LNCaP clone FGC (cell line): Measurements from ENCODE around the gene AKR1C2.
A peak's percentile ranks its signal among the peaks of the same experiment; 100 is the strongest.
"Not testable (repeated sequence)": the region's sequence is repeated elsewhere in the genome, so short reads cannot be mapped to it uniquely, and the experiment has no call there.

Experiments
- DNase-seq: peaks from one replicate; pipeline ENCODE4 v3.0.0-alpha.2; 2011; ENCODE audit warnings: low read depth
- H3K4me3 ChIP-seq: 2 replicates; pipeline ENCODE4 v1.5.1; 2011; ENCODE audit warnings: mild to moderate bottlenecking, low read depth, low read length, control low read depth
- TF ChIP-seq, protein P1 (sequence below): IDR thresholded peaks from 2 replicates; pipeline ENCODE4 v1.5.1; 2012; ENCODE audit warnings: mild to moderate bottlenecking; ENCODE audit not compliant: control insufficient read depth, insufficient read depth; ENCODE audit errors: extremely low read depth

The AKR1C2 gene

GRCh38 chr10:5003127-5004029 is at the start of gene AKR1C2:
TSS of gene AKR1C2 (minus strand) at chr10:5003857. CDS start at chr10:5003835, 22 bp downstream.
- not testable (repeated sequence) for H3K4me3 ChIP-seq, DNase-seq

DNA sequence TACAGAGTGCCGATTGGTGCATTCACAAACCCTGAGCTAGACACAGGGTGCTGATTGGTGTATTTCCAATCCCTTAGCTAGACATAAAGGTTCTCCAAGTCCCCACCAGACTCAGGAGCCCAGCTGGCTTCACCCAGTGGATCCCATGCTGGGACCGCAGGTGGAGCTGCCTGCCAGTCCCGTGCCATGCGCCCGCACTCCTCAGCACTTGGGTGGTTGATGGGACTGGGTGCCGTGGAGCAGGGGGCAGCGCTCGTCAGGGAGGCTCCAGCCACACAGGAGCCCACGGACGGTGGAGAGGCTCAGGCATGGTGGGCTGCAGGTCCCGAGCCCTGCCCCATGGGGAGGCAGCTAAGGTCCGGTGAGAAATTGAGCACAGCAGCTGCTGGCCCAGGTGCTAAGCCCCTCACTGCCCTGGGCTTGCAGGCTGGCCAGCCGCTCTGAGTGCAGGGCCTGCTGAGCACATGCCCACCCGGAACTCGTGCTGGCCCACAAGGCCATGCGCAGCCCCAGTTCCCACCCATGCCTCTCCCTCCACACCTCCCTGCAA is 49.4 kb upstream of the AKR1C2 start:
- not testable (repeated sequence) for H3K4me3 ChIP-seq, DNase-seq

GRCh38 chr10:5047912-5048628 is 44.4 kb upstream of the AKR1C2 start:
- no peak for DNase-seq
- TF ChIP-seq, protein P1, sequence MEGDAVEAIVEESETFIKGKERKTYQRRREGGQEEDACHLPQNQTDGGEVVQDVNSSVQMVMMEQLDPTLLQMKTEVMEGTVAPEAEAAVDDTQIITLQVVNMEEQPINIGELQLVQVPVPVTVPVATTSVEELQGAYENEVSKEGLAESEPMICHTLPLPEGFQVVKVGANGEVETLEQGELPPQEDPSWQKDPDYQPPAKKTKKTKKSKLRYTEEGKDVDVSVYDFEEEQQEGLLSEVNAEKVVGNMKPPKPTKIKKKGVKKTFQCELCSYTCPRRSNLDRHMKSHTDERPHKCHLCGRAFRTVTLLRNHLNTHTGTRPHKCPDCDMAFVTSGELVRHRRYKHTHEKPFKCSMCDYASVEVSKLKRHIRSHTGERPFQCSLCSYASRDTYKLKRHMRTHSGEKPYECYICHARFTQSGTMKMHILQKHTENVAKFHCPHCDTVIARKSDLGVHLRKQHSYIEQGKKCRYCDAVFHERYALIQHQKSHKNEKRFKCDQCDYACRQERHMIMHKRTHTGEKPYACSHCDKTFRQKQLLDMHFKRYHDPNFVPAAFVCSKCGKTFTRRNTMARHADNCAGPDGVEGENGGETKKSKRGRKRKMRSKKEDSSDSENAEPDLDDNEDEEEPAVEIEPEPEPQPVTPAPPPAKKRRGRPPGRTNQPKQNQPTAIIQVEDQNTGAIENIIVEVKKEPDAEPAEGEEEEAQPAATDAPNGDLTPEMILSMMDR = no peak
- no peak overlapping the region for H3K4me3 ChIP-seq

- H3K4me3 ChIP-seq, DNase-seq: not testable (repeated sequence)
Measured at GRCh38 chr10:5047055-5047454, 43.4 kb upstream of the AKR1C2 start.

- no peak overlapping the region for H3K4me3 ChIP-seq
- DNase-seq = no peak
- TF ChIP-seq, protein P1 = no peak
Measured at GRCh38 chr10:5046410-5046809, 42.8 kb upstream of the AKR1C2 start.

GRCh38 chr10:5045095-5045494 is 41.4 kb upstream of the AKR1C2 start:
- no peak for DNase-seq
- TF ChIP-seq, protein P1 = no peak

GRCh38 chr10:5043716-5044115 is 40.1 kb upstream of the AKR1C2 start:
- TF ChIP-seq, protein P1 = no peak
- DNase-seq = peak; percentile 84
- H3K4me3 ChIP-seq = no peak overlapping the region

More at GRCh38 chr10:5045095-5045494, 41.4 kb upstream of the AKR1C2 start:
- no peak overlapping the region for H3K4me3 ChIP-seq

- TF ChIP-seq, protein P1 = no peak
- DNase-seq = no peak
Measured at GRCh38 chr10:5042922-5043321, 39.3 kb upstream of the AKR1C2 start.

More at GRCh38 chr10:5042922-5043321, 39.3 kb upstream of the AKR1C2 start:
- no peak overlapping the region for H3K4me3 ChIP-seq
